Epithelial cell of esophagus (primary cell): ENCODE data around the gene GPR146.

Experiments used
- DNase-seq: peaks from one replicate; pipeline ENCODE4 v3.0.0; 2010; ENCODE audit warnings: low read depth
- H3K4me3 ChIP-seq: 2 replicates; pipeline ENCODE4 v1.5.1; 2011; ENCODE audit warnings: mild to moderate bottlenecking, low read length, control low read depth
- TF ChIP-seq, protein P1 (sequence below): IDR thresholded peaks from 2 replicates; pipeline ENCODE4 v1.5.1; 2011; ENCODE audit warnings: low read depth, mild to moderate bottlenecking, low read length, control low read depth, inconsistent platforms; ENCODE audit not compliant: insufficient read depth; ENCODE audit errors: missing control alignments

Gene GPR146

DNA sequence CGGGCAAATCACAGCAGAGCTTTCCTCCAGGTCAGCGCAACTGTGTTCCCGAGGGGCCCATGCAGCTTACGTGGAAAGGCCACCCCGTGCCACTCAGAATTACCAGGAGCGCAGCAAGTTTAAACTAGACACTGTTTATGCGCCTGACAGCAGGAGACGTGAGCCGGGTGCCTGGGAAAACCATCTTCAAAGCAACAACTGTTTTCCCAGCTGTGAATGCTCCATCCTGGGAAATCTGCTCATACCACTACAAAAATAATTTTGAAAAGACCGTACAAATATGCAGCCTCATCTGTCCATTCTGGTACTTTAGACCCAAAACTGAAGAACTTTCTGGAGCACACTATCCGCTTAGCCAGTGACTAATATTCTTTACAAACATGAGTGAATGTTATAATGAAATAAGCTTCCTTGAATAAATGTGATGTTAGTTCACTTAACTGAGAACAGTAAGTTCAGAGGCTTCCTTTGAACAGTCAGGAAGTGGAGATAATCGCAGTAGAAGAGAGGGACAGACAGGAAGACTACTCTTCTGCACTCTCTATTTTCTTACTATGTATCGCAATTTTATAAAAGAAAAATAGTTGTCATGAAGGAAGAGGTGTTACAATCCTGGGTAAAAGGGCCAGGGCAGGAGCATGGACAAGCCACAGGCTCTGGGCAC, 60.3 kb downstream of the GPR146 start:
- no peak for DNase-seq
- TF ChIP-seq, protein P1, sequence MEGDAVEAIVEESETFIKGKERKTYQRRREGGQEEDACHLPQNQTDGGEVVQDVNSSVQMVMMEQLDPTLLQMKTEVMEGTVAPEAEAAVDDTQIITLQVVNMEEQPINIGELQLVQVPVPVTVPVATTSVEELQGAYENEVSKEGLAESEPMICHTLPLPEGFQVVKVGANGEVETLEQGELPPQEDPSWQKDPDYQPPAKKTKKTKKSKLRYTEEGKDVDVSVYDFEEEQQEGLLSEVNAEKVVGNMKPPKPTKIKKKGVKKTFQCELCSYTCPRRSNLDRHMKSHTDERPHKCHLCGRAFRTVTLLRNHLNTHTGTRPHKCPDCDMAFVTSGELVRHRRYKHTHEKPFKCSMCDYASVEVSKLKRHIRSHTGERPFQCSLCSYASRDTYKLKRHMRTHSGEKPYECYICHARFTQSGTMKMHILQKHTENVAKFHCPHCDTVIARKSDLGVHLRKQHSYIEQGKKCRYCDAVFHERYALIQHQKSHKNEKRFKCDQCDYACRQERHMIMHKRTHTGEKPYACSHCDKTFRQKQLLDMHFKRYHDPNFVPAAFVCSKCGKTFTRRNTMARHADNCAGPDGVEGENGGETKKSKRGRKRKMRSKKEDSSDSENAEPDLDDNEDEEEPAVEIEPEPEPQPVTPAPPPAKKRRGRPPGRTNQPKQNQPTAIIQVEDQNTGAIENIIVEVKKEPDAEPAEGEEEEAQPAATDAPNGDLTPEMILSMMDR, result no peak
- no peak overlapping the region for H3K4me3 ChIP-seq

DNA sequence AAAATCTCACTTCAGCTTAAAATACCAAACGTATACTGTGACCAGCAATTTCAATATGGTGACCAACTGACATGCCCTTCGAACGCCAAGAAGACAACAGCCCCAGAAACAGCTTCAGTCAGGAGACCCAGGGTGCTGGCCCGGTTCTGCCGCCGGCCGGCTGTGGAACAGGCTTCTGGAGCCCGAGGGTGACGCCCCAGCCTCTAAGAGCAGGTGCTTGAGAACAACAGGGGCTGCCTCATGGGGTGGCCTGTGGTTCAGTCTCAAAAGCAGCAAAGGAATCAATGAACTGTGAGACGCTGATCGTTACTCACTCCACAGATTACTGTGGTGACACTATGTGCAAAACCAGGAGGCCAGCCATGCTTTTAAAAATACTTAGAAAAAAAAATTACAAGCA, 60.8 kb downstream of the GPR146 start:
- TF ChIP-seq, protein P1, result no peak
- DNase-seq, result no peak
- H3K4me3 ChIP-seq, result no peak overlapping the region

DNA sequence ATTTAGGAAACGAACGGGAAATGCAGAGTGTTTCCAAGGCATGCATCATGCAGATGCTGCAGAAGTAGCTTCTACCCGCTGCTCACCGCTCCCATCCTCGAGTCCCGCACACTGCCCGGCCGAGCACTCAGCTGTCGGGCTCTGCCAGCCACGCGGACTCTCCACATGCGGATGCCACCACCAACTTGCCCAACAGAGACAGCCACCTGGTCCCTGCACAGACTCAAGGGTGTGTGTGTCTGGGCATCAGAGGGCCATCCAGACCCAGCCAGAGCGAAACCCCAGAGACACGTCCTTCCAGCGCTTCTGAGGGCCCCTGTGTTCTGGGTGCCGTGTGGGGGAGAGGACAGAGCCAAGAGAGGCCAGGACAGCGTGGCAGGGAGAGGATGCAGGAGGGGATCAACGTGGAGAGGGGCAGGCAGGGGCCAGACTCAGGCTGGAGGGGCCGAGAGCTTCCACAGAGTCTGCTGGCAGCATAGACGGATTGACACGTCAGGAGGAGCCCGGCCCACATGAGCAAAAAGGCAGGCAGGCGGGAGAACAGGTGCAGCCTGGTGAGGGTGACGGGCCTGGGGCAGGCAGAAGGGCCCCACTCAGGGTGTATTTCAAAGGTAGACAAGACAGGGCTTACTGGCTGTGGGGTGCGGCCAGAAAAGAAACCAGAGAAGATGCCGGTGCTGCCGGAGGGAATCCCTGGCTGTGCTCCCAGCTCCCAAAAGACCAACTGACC, 61.9 kb downstream of the GPR146 start:
- no peak overlapping the region for H3K4me3 ChIP-seq
- TF ChIP-seq, protein P1, result no peak
- DNase-seq, result no peak

DNA sequence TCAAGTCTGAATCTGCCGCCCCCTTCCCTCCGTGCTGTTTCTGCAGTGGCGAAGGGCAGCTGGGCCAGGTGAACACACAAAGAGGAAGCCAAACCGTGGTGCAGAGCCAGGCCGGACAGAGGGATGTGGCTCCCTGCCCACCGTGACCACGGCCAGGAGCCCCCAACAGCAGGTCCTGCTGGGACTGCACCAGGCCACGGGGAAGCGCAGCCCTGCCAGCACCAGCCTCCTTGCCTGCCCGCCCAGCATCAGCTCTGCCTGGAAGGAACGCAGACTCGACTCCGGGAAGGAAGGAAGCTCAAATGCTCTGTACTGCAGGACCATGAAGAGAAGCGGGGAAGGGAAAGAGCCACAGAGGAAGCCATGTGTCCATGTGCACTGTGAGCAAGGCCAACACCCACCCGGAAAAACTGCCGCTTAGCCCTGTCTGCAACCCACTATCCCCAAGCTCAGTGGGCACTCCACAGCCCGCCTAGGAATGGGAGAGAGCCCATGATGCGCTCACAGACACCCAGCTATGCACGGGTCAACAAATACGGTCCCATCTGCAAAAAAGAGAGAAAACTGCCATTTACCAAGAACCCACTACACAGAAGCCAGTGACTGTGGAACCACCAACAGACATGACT, 62.6 kb downstream of the GPR146 start:
- TF ChIP-seq, protein P1, result no peak
- no peak overlapping the region for H3K4me3 ChIP-seq
- DNase-seq, result no peak

DNA sequence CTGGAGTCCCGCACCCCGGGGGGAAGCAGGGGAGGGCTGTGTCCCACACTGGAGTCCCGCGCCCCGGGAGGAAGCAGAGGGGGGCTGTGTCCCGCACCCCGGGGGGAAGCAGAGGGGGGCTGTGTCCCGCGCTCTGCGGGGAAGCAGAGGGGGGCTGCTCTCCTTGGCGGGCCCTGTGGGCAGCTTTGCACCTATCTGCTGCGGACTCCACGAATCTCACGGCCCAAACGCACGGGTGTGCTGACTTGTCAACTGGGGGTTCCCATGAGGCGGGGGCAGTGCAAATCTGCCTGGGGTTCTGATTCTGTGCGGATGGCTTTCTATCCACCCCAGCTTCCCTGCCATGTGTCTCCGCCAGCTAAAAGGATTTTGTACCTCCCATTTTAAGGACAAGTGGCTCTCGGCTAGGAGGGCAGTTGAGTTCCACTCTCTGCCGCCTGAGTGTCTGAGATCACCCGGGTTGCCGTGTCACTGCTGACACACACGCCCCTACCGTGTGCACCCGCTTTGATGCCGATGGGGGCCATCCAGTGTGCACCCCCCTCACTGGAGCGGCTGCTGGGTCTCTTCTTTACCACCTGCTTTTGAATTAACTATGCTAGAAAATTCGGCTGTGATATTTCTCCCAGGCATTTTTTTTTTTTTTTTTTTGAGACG, 64.0 kb downstream of the GPR146 start:
- no peak for DNase-seq
- TF ChIP-seq, protein P1, result no peak
- H3K4me3 ChIP-seq, result no peak overlapping the region
